Measurements from ENCODE around the gene ZNF365. TPM values are rescaled to one million over a fixed set of nuclear protein-coding genes. Genes with fewer than 3 reads are reported as not detected.
A peak's percentile ranks its signal among the peaks of the same experiment; 100 is the strongest.

Gene ZNF365
- not detected in 2 replicates for total RNA-seq

GRCh38 chr10:62373995-62374861, at the start of gene ZNF365:
TSS of gene ZNF365 (plus strand) at chr10:62374369. CDS start at chr10:62376194, 1,825 bp downstream.
- H3K4me3 Mint-ChIP-seq (ENCODE audit: low read depth): peak within 1 kb of the TSS; percentile 74
- peaks cover 7% of the 10 kb centered on the region for H3K4me1 Mint-ChIP-seq (ENCODE audit: low read depth)
- DNase-seq (ENCODE audit: low spot score): no peak
- H3K27ac Mint-ChIP-seq: no peak within 1 kb of the TSS
- intact Hi-C loops (cut with micrococcal nuclease): no loop called here
- H3K9me3 Mint-ChIP-seq: no peaks in the 10 kb centered on the region
- no peaks in the 10 kb centered on the region for H3K36me3 Mint-ChIP-seq (ENCODE audit: low read depth)
- H3K27me3 Mint-ChIP-seq (ENCODE audit: low read depth): peaks cover 55% of the 10 kb centered on the region

DNA sequence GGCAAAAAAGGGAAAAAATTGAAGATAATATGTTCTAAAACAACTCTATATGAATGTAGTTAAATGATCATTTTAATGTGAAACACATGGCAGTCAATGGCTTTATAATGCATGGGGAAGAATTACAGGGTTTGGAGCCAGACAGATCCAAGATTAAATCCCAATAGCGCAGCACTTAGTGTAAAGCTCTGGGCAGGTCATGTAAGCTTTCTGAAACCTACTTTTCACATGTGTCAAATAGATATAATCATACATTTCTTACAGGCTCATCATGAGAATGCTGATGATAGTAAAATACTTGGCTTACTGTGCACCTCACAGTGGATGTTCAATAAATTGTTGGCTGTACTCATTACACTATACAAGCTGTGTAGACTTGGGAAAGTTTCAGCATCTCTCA, 48.0 kb upstream of the ZNF365 start:
- DNase-seq (ENCODE audit: low spot score): no peak
- Mint-ChIP-seq H3K4me1 (ENCODE audit: low read depth) (peaks cover 1% of the 10 kb centered on the region), H3K9me3 (no peaks in the 10 kb centered on the region), H3K4me3 (ENCODE audit: low read depth) (no peak overlapping the region), H3K36me3 (ENCODE audit: low read depth) (no peaks in the 10 kb centered on the region), H3K27me3 (ENCODE audit: low read depth) (peaks cover 17% of the 10 kb centered on the region), H3K27ac (no peak overlapping the region)
- intact Hi-C loops (cut with micrococcal nuclease): no loop called here

DNA sequence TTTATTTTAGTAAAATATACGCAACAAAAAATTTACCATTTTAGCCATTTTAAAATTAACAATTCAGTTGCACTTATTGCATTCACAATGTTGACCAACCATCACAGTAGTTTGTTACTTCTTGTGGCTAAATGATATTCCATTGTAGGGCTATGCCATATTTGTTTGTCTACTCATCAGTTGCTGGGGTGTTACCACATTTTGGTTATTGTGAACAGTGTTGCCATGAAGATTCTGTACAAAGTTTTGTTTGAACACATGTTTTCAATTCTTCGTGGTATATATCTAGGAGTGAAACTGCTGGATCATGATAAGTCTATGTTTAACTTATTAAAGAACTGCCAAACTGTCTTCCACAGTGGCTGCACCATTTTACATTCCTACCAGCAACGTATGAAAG, 46.3 kb upstream of the ZNF365 start:
- H3K9me3 Mint-ChIP-seq: peaks cover 10% of the 10 kb centered on the region
- intact Hi-C loops (cut with micrococcal nuclease): no loop called here
- H3K27ac Mint-ChIP-seq: no peak overlapping the region
- H3K27me3 Mint-ChIP-seq (ENCODE audit: low read depth): peaks cover 12% of the 10 kb centered on the region
- H3K36me3 Mint-ChIP-seq (ENCODE audit: low read depth): no peaks in the 10 kb centered on the region
- DNase-seq (ENCODE audit: low spot score): no peak
- peaks cover 1% of the 10 kb centered on the region for H3K4me1 Mint-ChIP-seq (ENCODE audit: low read depth)
- H3K4me3 Mint-ChIP-seq (ENCODE audit: low read depth): no peak overlapping the region

GRCh38 chr10:62330213-62330612, 44.0 kb upstream of the ZNF365 start:
- Mint-ChIP-seq H3K36me3 (ENCODE audit: low read depth) (no peaks in the 10 kb centered on the region), H3K4me3 (ENCODE audit: low read depth) (no peak overlapping the region)

DNA sequence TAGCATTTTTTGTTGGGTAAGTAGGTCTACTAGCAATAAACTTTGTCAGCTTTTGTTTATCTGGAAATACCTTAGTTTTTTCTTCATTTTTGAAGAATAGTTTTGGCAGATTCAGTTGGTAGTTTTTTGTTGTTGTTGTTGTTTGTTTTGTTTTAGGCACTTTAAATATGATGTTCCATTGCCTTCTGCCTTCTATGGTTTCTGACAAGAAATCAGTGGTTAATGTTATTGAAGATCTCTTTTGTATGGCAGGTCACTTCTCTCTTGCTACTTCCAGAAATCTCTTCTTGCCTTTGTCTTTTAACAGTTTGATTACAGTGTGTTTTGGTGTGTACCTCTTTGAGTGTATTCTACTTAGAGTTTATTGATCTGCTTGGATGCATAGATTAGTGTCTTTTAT, 41.8 kb upstream of the ZNF365 start:
- Mint-ChIP-seq H3K27me3 (ENCODE audit: low read depth) (peaks cover 8% of the 10 kb centered on the region), H3K4me3 (ENCODE audit: low read depth) (no peak overlapping the region), H3K9me3 (peaks cover 11% of the 10 kb centered on the region), H3K4me1 (ENCODE audit: low read depth) (peaks cover 1% of the 10 kb centered on the region), H3K27ac (no peak overlapping the region), H3K36me3 (ENCODE audit: low read depth) (no peaks in the 10 kb centered on the region)
- intact Hi-C loops (cut with micrococcal nuclease): no loop called here
- no peak for DNase-seq (ENCODE audit: low spot score)

More at GRCh38 chr10:62330213-62330612, 44.0 kb upstream of the ZNF365 start:
- Mint-ChIP-seq H3K27ac (no peak overlapping the region), H3K4me1 (ENCODE audit: low read depth) (peaks cover 1% of the 10 kb centered on the region), H3K9me3 (peaks cover 11% of the 10 kb centered on the region), H3K27me3 (ENCODE audit: low read depth) (peaks cover 9% of the 10 kb centered on the region)
- intact Hi-C loops (cut with micrococcal nuclease): no loop called here
- no peak for DNase-seq (ENCODE audit: low spot score)

GRCh38 chr10:62333135-62333889, 40.9 kb upstream of the ZNF365 start:
- intact Hi-C loops (cut with micrococcal nuclease): no loop called here
- no peaks in the 10 kb centered on the region for H3K36me3 Mint-ChIP-seq (ENCODE audit: low read depth)
- H3K9me3 Mint-ChIP-seq: peaks cover 11% of the 10 kb centered on the region
- no peak overlapping the region for H3K4me3 Mint-ChIP-seq (ENCODE audit: low read depth)
- H3K4me1 Mint-ChIP-seq (ENCODE audit: low read depth): peaks cover 1% of the 10 kb centered on the region
- DNase-seq (ENCODE audit: low spot score): no peak
- peaks cover 7% of the 10 kb centered on the region for H3K27me3 Mint-ChIP-seq (ENCODE audit: low read depth)
- H3K27ac Mint-ChIP-seq: no peak overlapping the region

- Mint-ChIP-seq H3K4me3 (ENCODE audit: low read depth) (no peak overlapping the region), H3K4me1 (ENCODE audit: low read depth) (peaks cover 1% of the 10 kb centered on the region)
These were observed 40.0 kb upstream of the ZNF365 start for GRCh38 chr10:62333988-62334682.

DNA sequence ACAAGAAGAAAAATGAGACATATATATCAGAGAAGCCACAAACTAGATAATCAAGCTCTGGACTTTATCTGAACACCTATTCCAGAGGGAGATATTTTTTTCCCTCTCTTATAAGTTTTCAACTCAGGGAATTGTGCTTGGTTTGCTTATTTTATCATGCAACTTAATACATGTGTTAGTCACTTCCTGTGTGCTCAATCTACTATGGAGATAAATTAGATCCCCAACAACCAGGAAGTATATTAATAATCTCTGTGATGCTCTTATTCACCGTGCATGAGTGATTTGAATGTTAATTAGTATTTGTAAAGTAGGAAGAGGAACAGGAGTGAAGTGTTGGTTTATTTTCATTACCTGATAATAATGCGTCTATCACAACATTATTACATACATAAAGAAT, 38.8 kb upstream of the ZNF365 start:
- no peak overlapping the region for H3K27ac Mint-ChIP-seq
- peaks cover 1% of the 10 kb centered on the region for H3K4me1 Mint-ChIP-seq (ENCODE audit: low read depth)
- no peaks in the 10 kb centered on the region for H3K36me3 Mint-ChIP-seq (ENCODE audit: low read depth)
- H3K4me3 Mint-ChIP-seq (ENCODE audit: low read depth): no peak overlapping the region
- no peak for DNase-seq (ENCODE audit: low spot score)
- intact Hi-C loops (cut with micrococcal nuclease): no loop called here
- H3K27me3 Mint-ChIP-seq (ENCODE audit: low read depth): peaks cover 3% of the 10 kb centered on the region
- H3K9me3 Mint-ChIP-seq: peaks cover 14% of the 10 kb centered on the region

More at GRCh38 chr10:62333988-62334682, 40.0 kb upstream of the ZNF365 start:
- H3K36me3 Mint-ChIP-seq (ENCODE audit: low read depth): no peaks in the 10 kb centered on the region
- H3K27ac Mint-ChIP-seq: no peak overlapping the region
- H3K9me3 Mint-ChIP-seq: peaks cover 11% of the 10 kb centered on the region
- intact Hi-C loops (cut with micrococcal nuclease): no loop called here
- DNase-seq (ENCODE audit: low spot score): no peak
- peaks cover 6% of the 10 kb centered on the region for H3K27me3 Mint-ChIP-seq (ENCODE audit: low read depth)

- Mint-ChIP-seq H3K9me3 (peaks cover 21% of the 10 kb centered on the region), H3K36me3 (ENCODE audit: low read depth) (no peaks in the 10 kb centered on the region), H3K27me3 (ENCODE audit: low read depth) (peaks cover 3% of the 10 kb centered on the region), H3K4me1 (ENCODE audit: low read depth) (no peaks in the 10 kb centered on the region), H3K4me3 (ENCODE audit: low read depth) (no peak overlapping the region), H3K27ac (no peak overlapping the region)
- DNase-seq (ENCODE audit: low spot score): no peak
- intact Hi-C loops (cut with micrococcal nuclease): no loop called here
These were observed 37.8 kb upstream of the ZNF365 start for GRCh38 chr10:62336404-62336803.

GRCh38 chr10:62341419-62341818, 32.8 kb upstream of the ZNF365 start:
- DNase-seq (ENCODE audit: low spot score): no peak
- intact Hi-C loops (cut with micrococcal nuclease): no loop called here
- peaks cover 38% of the 10 kb centered on the region for H3K9me3 Mint-ChIP-seq
- H3K27me3 Mint-ChIP-seq (ENCODE audit: low read depth): no peaks in the 10 kb centered on the region
- no peaks in the 10 kb centered on the region for H3K4me1 Mint-ChIP-seq (ENCODE audit: low read depth)
- no peaks in the 10 kb centered on the region for H3K36me3 Mint-ChIP-seq (ENCODE audit: low read depth)
- no peak overlapping the region for H3K4me3 Mint-ChIP-seq (ENCODE audit: low read depth)
- H3K27ac Mint-ChIP-seq: no peak overlapping the region

- Mint-ChIP-seq H3K4me1 (ENCODE audit: low read depth) (no peaks in the 10 kb centered on the region), H3K4me3 (ENCODE audit: low read depth) (no peak overlapping the region), H3K27me3 (ENCODE audit: low read depth) (no peaks in the 10 kb centered on the region), H3K36me3 (ENCODE audit: low read depth) (no peaks in the 10 kb centered on the region), H3K9me3 (peaks cover 49% of the 10 kb centered on the region), H3K27ac (no peak overlapping the region)
- no peak for DNase-seq (ENCODE audit: low spot score)
- intact Hi-C loops (cut with micrococcal nuclease): no loop called here
These were observed 31.2 kb upstream of the ZNF365 start for GRCh38 chr10:62343000-62343399.

GRCh38 chr10:62348029-62348428, 26.1 kb upstream of the ZNF365 start:
- H3K4me3 Mint-ChIP-seq (ENCODE audit: low read depth): no peak overlapping the region
- H3K27me3 Mint-ChIP-seq (ENCODE audit: low read depth): peaks cover 2% of the 10 kb centered on the region
- peaks cover 60% of the 10 kb centered on the region for H3K9me3 Mint-ChIP-seq
- H3K27ac Mint-ChIP-seq: no peak overlapping the region
- peaks cover 5% of the 10 kb centered on the region for H3K4me1 Mint-ChIP-seq (ENCODE audit: low read depth)
- intact Hi-C loops (cut with micrococcal nuclease): no loop called here
- no peak for DNase-seq (ENCODE audit: low spot score)
- no peaks in the 10 kb centered on the region for H3K36me3 Mint-ChIP-seq (ENCODE audit: low read depth)

Measured in activated T-helper 2 cell treated with anti-CD3 and anti-CD28 coated beads, Interferon-gamma antibody, Interleukin-2, Interleukin-4, amounts not matched to agents 10 μg/mL and 5 μg/mL and 100 μg/mL, durations not matched to agents 14 hours and 24 hours and 36 hours (primary cell).